Breast epithelium (tissue), 4 donors: ENCODE results near the gene LRRC43. TPM values are rescaled to one million over a fixed set of nuclear protein-coding genes. Genes with fewer than 3 reads are reported as not detected.

Source experiments
- DNase-seq, 2 donors: peaks; one replicate each; pipeline ENCODE4 v3.0.0-alpha.2; 2019; ENCODE audit warnings: low spot score in 2 of 2
- H3K27ac ChIP-seq, 2 donors: fragments of 200-600 bp; sonication (generic) in 1 of 2; one replicate each; pipeline ENCODE4 v1.5.1; 2016 to 2019; ENCODE audit warnings: mild to moderate bottlenecking in 1 of 2
- H3K27me3 ChIP-seq, 2 donors: fragments of 200-600 bp; sonication (generic) in 1 of 2; one replicate each; pipeline versions ENCODE4 v1.5.1 to v1.6.0; 2017 to 2019; ENCODE audit warnings: control low read depth in 1 of 2, mild to moderate bottlenecking in 1 of 2
- H3K36me3 ChIP-seq: fragments of 200-600 bp; one replicate; pipeline ENCODE4 v1.5.1; 2019
- H3K4me1 ChIP-seq, 2 donors: fragments of 200-600 bp; sonication (generic); one replicate each; pipeline ENCODE4 v1.5.1; 2016 to 2019; ENCODE audit warnings: control low read depth in 1 of 2
- H3K4me3 ChIP-seq, 3 donors: fragments of 200-600 bp; sonication (generic); 1 replicate in 2 of 3; 2 replicates in 1 of 3; pipeline ENCODE4 v1.5.1; 2016 to 2019; ENCODE audit warnings: mild to moderate bottlenecking in 3 of 3, moderate library complexity in 2 of 3
- H3K9me3 ChIP-seq, 2 donors: fragments of 200-600 bp; sonication (generic) in 1 of 2; one replicate each; pipeline ENCODE4 v1.5.1; 2016 to 2019; ENCODE audit warnings: control low read depth in 1 of 2
- POLR2A ChIP-seq: fragments of 450-650 bp; IDR thresholded peaks from one replicate; pipeline ENCODE4 v1.6.1; 2016; ENCODE audit warnings: antibody characterized with exemption, mild to moderate bottlenecking, moderate library complexity
- POLR2AphosphoS5 ChIP-seq, 3 donors: sonication (generic); formaldehyde crosslinking; IDR thresholded peaks; one replicate each; pipeline ENCODE4 v1.6.1; 2017; ENCODE audit warnings: antibody characterized with exemption in 3 of 3
- intact Hi-C: fragments of 100-400 bp; cut with DNase I; formaldehyde crosslinking; loops from one replicate; pipeline ENCODE4 v1.15.1; 2023; ENCODE audit warnings: low total_unique reads
- total RNA-seq, 3 donors: library from RNA; depleted of rRNA; stranded (reverse); fragments of >200 nt; gene quantifications; one replicate each; pipeline ENCODE4 v1.1.0, GENCODE V29; 2016
- TF ChIP-seq, protein P1 (sequence below), 3 donors: fragments of 450-650 bp; IDR thresholded peaks; one replicate each; pipeline ENCODE4 v1.5.1; 2016 to 2017; ENCODE audit warnings: antibody characterized with exemption in 3 of 3, mild to moderate bottlenecking in 3 of 3, moderate library complexity in 3 of 3

Gene LRRC43
- total RNA-seq, 3 donors from 2014 or later: 0.66 to 2.3 (median 0.80) TPM

DNA sequence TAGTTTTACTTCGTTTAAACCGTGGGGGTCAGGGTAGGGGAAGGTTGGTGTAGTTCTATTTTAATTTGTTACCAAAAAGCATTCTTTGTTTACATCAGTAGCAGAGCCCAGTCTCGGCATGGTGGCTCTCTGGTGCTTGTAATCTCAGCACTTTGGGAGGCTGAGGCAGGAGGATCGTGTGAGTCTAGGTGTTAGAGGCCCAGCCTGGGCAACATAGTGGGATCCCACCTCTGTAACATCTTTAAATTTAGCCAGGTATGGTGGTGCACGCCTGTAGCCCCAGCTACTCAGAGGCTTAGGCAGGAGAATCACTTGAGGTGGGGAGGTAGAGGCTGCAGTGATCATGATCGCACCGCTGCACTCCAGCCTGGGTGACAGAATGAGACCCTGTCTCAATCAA, 2.2 kb downstream of the LRRC43 start:
- DNase-seq: no peak
- Histone ChIP-seq H3K27me3 (no peaks in the 10 kb centered on the region), H3K27ac (no peak overlapping the region), H3K9me3 (no peaks in the 10 kb centered on the region), H3K36me3 (no peaks in the 10 kb centered on the region), H3K4me1 (no peaks in the 10 kb centered on the region), H3K4me3 (no peak overlapping the region)
- intact Hi-C loops: no loop called here
- TF ChIP-seq POLR2AphosphoS5 (IDR thresholded peaks at IDR 0.05) (no peak), POLR2A (no peak)
- TF ChIP-seq, protein P1, sequence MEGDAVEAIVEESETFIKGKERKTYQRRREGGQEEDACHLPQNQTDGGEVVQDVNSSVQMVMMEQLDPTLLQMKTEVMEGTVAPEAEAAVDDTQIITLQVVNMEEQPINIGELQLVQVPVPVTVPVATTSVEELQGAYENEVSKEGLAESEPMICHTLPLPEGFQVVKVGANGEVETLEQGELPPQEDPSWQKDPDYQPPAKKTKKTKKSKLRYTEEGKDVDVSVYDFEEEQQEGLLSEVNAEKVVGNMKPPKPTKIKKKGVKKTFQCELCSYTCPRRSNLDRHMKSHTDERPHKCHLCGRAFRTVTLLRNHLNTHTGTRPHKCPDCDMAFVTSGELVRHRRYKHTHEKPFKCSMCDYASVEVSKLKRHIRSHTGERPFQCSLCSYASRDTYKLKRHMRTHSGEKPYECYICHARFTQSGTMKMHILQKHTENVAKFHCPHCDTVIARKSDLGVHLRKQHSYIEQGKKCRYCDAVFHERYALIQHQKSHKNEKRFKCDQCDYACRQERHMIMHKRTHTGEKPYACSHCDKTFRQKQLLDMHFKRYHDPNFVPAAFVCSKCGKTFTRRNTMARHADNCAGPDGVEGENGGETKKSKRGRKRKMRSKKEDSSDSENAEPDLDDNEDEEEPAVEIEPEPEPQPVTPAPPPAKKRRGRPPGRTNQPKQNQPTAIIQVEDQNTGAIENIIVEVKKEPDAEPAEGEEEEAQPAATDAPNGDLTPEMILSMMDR (IDR thresholded peaks at IDR 0.05): no peak

DNA sequence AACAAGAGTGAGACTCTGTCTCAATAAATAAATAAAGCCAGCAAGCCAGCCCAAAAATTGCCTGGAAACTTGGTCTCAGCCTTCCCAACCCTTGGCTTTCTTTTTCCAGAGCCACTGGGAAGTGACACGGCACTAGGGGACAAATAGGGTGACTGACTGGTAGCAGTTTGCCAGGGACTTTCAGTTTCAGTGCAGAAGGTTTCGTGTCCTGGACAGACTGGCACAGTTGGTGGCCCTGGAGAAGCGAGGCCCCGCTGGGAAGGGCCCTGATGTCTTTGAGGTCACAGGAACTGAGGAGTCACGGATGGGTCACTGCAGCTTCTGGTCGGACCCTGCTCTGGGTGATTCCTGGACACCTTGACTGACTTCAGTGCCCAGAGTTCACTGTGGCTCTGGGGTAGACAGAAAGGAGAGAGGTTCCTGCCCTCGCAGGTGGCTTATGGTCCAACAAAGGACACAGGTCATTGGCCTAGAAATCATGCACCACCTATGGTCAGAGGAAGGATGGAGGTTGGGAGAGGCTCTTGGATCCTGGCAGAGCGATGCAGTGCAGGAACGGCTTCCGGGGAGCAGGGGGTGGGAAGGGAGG, 2.7 kb downstream of the LRRC43 start:
- H3K4me1 ChIP-seq: no peaks in the 10 kb centered on the region
- DNase-seq: no peak
- intact Hi-C loops: no loop called here
- no peaks in the 10 kb centered on the region for H3K9me3 ChIP-seq
- H3K4me3 ChIP-seq: no peak overlapping the region
- no peak overlapping the region for H3K27ac ChIP-seq
- TF ChIP-seq POLR2AphosphoS5 (IDR thresholded peaks at IDR 0.05): no peak
- H3K36me3 ChIP-seq: no peaks in the 10 kb centered on the region
- H3K27me3 ChIP-seq: no peaks in the 10 kb centered on the region

DNA sequence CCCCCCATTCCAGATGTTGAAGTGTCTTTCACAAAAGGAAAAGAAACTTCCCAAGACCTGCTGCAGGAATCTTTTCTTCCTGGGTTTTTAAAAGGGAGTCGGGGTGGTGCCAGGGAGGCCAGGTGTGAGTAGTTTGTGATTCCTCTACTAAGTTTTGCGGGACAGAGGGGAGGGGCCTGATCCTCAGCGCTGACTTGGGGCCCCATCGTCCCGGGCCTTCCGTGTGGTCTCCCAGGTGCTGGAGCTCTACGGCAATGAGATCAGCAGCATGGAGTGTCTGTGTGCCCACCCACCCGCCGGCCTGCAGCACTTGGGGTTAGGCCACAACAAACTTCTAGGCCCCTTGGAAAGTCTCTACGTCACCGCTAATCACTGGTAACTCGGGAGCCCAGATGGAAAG, 4.5 kb downstream of the LRRC43 start:
- Histone ChIP-seq H3K27ac (no peak overlapping the region), H3K27me3 (no peaks in the 10 kb centered on the region), H3K9me3 (no peaks in the 10 kb centered on the region), H3K36me3 (no peaks in the 10 kb centered on the region), H3K4me3 (no peak overlapping the region), H3K4me1 (no peaks in the 10 kb centered on the region)
- intact Hi-C loops: no loop called here
- TF ChIP-seq, protein P1 (IDR thresholded peaks at IDR 0.05): no peak
- TF ChIP-seq POLR2A (no peak), POLR2AphosphoS5 (IDR thresholded peaks at IDR 0.05) (no peak)
- no peak for DNase-seq

DNA sequence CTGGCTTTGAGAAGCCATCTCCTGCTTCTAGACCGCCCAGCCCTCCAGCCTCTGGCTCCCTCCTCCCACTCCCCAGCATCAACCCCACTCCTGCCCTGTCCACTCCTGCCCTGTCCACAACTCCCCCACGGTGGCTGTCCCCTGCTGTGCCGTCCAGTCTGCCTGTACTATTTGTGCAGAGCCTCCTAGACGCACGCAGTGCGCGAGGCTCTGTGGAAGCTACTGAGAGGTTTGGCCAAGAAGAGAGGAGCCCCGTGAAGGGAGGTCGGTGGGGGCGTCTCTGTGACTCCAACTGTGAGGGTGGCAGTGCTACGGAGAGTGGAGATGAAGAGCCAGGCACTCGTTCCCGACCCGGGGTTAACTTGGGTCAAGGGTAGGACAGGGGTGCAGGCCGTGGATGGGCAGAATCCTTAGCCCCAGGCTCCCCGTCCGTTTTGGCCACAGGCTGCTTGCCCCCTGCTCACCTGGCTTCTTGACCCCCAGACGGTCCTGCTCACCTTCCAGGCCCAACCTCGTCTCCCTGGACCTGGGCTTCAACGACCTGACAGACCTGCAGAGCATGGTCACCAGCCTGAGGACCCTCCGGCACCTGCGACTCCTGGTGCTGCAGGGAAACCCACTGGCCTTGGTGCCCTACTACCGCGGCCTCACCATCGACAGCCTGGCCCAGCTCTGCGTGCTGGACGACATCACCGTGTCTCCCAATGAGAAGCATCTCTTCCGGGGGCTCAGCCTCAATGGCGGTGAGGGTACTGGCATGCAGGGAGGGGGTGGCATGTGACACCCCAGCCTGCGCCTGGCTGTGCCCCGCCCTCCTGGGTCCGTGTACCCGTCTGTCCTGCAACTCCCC, 6.9 kb downstream of the LRRC43 start:
- H3K4me1 ChIP-seq: no peaks in the 10 kb centered on the region
- H3K27me3 ChIP-seq: no peaks in the 10 kb centered on the region
- DNase-seq: no peak
- H3K27ac ChIP-seq: no peak overlapping the region
- no peaks in the 10 kb centered on the region for H3K36me3 ChIP-seq
- no peak overlapping the region for H3K4me3 ChIP-seq
- TF ChIP-seq, protein P1 (IDR thresholded peaks at IDR 0.05): no peak
- TF ChIP-seq POLR2A (no peak), POLR2AphosphoS5 (IDR thresholded peaks at IDR 0.05) (no peak)
- intact Hi-C loops: no loop called here
- H3K9me3 ChIP-seq: no peaks in the 10 kb centered on the region

DNA sequence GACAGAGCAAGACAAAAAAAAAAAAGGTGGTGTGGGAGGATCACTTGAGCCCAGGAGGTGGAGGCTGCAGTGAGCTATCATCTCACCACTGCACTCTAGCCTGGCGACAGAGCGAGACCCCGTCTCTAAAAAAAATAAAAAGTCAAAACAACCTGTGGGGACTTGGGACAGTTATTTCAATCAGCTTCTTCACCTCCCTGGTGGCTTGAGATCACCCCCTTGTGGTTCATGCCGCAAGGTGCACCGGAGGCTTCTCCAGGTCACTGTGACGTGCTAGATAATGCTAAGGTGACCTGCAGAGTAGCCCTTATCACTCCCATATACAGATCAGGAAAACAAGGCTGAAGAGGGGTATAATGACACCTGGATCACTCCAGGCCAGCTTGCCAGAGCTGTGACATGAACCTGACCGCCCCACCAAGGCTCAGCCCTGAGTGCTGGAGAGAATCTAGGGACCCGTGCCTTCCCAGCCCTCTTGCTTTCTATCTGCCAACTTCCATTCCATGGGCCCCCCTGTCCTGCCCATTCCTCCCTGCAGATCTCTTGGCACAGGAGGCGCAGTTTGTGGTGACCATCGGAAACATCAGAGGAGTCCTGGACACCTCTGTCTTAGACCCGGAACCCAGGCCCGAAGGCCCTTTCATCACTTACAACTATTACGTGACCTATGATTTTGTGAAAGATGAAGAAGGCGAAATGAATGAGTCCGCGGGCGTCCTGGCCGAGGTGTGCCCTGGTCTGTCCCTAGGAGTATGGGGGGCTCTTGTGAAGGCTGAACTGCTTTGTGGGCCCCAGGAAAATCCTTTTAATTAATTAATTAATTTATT, 8.1 kb downstream of the LRRC43 start:
- TF ChIP-seq POLR2AphosphoS5 (IDR thresholded peaks at IDR 0.05): no peak
- TF ChIP-seq, protein P1 (IDR thresholded peaks at IDR 0.05): peak in 2 of 3 donors; percentile 47 to 56
- no peaks in the 10 kb centered on the region for H3K4me1 ChIP-seq
- no peak overlapping the region for H3K27ac ChIP-seq
- H3K4me3 ChIP-seq: no peak overlapping the region
- no peaks in the 10 kb centered on the region for H3K27me3 ChIP-seq
- no peaks in the 10 kb centered on the region for H3K9me3 ChIP-seq
- intact Hi-C loops: no loop called here
- no peaks in the 10 kb centered on the region for H3K36me3 ChIP-seq
- DNase-seq: no peak
